Heart left ventricle (tissue), 13 donors: Measurements from ENCODE around the gene HPRT1.

Experiments used
- CTCF ChIP-seq, 12 donors: fragments of 200-600 bp; sonication (generic) in 4 of 12; IDR thresholded peaks; one replicate each; pipeline versions ENCODE4 v1.5.0 to v1.8.0; 2018 to 2022; ENCODE audit warnings: antibody characterized with exemption in 12 of 12, mild to moderate bottlenecking in 5 of 12
- POLR2A ChIP-seq, 2 donors: fragments of 450-650 bp; IDR thresholded peaks; one replicate each; pipeline ENCODE4 v1.6.1; 2017; ENCODE audit warnings: antibody characterized with exemption in 2 of 2, mild to moderate bottlenecking in 2 of 2, moderate library complexity in 2 of 2
- donor health status: ischemic (EF 13 %, LVEDD 7.1; RV severe dilation, severe dysfunction).
- donor health status: DM: no; HTN: yes; CAD: no.
- donor health status: DM: no; HTN: no; CAD: no.
- donor health status: ischemic (EF 25% LVEDD 6.9; RV normal size, moderate dysfunction).
- donor health status: ischemic (EF 25% LVEDD 5.7; RV mildly dilated, moderate dysfunction).
- donor health status: ischemic (EF 35%, LVEDD 5.7; RV mildly dilated, moderate dysfunction).
- donor health status: nonischemic (EF 11% LVEDD 7.7; RV severe dilation, severe dysfunction).
- donor health status: DM: yes; HTN: yes; CAD: no.
- donor health status: PGD.
- donor health status: ischemic (EF 29% LVEDD 5.4; RV normal size, mild dysfunction).
- donor health status: nonischemic (EF 23%, LVEDD 6.1; RV moderate dilation, normal function).

GRCh38 chrX:134543288-134543687, 83.3 kb downstream of the HPRT1 start:
- TF ChIP-seq CTCF (IDR thresholded peaks at IDR 0.05) (no peak), POLR2A (IDR thresholded peaks at IDR 0.05) (no peak)
